DOHH2 (cell line): ENCODE data around the gene ATP5F1E.

Source experiments
- H3F3A ChIP-seq: fragments of 200-600 bp; sonication (generic), shearing (Covaris generic); 2 replicates; pipeline ENCODE4 v1.6.0; 2016; ENCODE audit warnings: antibody characterized with exemption, mild to moderate bottlenecking; ENCODE audit not compliant: control insufficient read depth, insufficient read depth
- H3K27ac ChIP-seq: fragments of 200-600 bp; sonication (generic); 2 replicates; pipeline ENCODE4 v1.5.1; 2014; ENCODE audit warnings: low read depth, mild to moderate bottlenecking, low read length, moderate library complexity
- H3K27me3 ChIP-seq: fragments of 200-600 bp; sonication (generic); 2 replicates; pipeline ENCODE4 v1.6.1; 2014; ENCODE audit warnings: mild to moderate bottlenecking, low read length, mixed read lengths; ENCODE audit not compliant: control insufficient read depth
- H3K36me3 ChIP-seq: fragments of 200-600 bp; sonication (generic); 2 replicates; pipeline ENCODE4 v1.6.1; 2014; ENCODE audit warnings: mild to moderate bottlenecking, low read length, moderate library complexity, mixed read lengths; ENCODE audit not compliant: control insufficient read depth
- H3K4me1 ChIP-seq: fragments of 200-600 bp; sonication (generic); 2 replicates; pipeline ENCODE4 v1.6.1; 2014; ENCODE audit warnings: mild to moderate bottlenecking, low read length, mixed read lengths; ENCODE audit not compliant: control insufficient read depth
- H3K4me2 ChIP-seq: fragments of 200-600 bp; sonication (generic); 2 replicates; pipeline ENCODE4 v1.6.0; 2014; ENCODE audit warnings: mild to moderate bottlenecking, low read length, moderate library complexity
- H3K4me3 ChIP-seq: fragments of 200-600 bp; sonication (generic); 2 replicates; pipeline ENCODE4 v1.5.1; 2014; ENCODE audit warnings: mild to moderate bottlenecking, low read length, mixed read lengths
- H3K79me2 ChIP-seq: fragments of 200-600 bp; sonication (generic); 2 replicates; pipeline ENCODE4 v1.6.1; 2014; ENCODE audit warnings: mild to moderate bottlenecking, low read length, mixed read lengths; ENCODE audit not compliant: control insufficient read depth
- H3K9me2 ChIP-seq: fragments of 200-600 bp; sonication (generic); replicated peaks from 2 replicates; pipeline ENCODE4 v1.6.1; 2014; ENCODE audit warnings: mild to moderate bottlenecking, low read length, mixed read lengths; ENCODE audit not compliant: control insufficient read depth
- H3K9me3 ChIP-seq: fragments of 200-600 bp; sonication (generic); 2 replicates; pipeline ENCODE4 v1.6.1; 2014; ENCODE audit warnings: antibody characterized with exemption, low read length, mixed read lengths; ENCODE audit not compliant: control insufficient read depth, insufficient read depth
- H4K20me1 ChIP-seq: fragments of 200-600 bp; sonication (generic); 2 replicates; pipeline ENCODE4 v1.6.0; 2014; ENCODE audit warnings: low read depth, mild to moderate bottlenecking, antibody characterized with exemption, low read length, moderate library complexity; ENCODE audit not compliant: control insufficient read depth, insufficient read depth
- CTCF ChIP-seq: fragments of 200-600 bp; sonication (generic); IDR thresholded peaks from one replicate; pipeline ENCODE4 v1.5.1; 2014; ENCODE audit warnings: antibody characterized with exemption, mild to moderate bottlenecking, low read depth, low read length; ENCODE audit not compliant: poor library complexity, severe bottlenecking
- EZH2phosphoT487 ChIP-seq: fragments of 200-600 bp; sonication (generic); IDR thresholded peaks from 2 replicates; pipeline ENCODE4 v1.6.1; 2017; ENCODE audit warnings: borderline replicate concordance, mild to moderate bottlenecking, antibody characterized with exemption, low read length, moderate library complexity, mixed read lengths

Gene ATP5F1E

GRCh38 chr20:58992911-58993310, 39.2 kb downstream of the ATP5F1E start:
- Histone ChIP-seq H3K27ac (no peak overlapping the region), H3K9me3 (no peaks in the 10 kb centered on the region), H3K79me2 (peaks cover 11% of the 10 kb centered on the region), H3K4me3 (no peak overlapping the region), H3K36me3 (peaks cover 99% of the 10 kb centered on the region), H3F3A (peaks cover 41% of the 10 kb centered on the region), H3K27me3 (no peaks in the 10 kb centered on the region), H3K9me2 (no peaks in the 10 kb centered on the region), H3K4me2 (no peak overlapping the region), H4K20me1 (no peaks in the 10 kb centered on the region; the same call in 1 of the 2 replicates), H3K4me1 (peaks cover 19% of the 10 kb centered on the region)
- TF ChIP-seq EZH2phosphoT487, result no peak
- no peak for TF ChIP-seq CTCF

- Histone ChIP-seq H3K36me3 (peaks cover 99% of the 10 kb centered on the region), H4K20me1 (no peaks in the 10 kb centered on the region; the same call in 1 of the 2 replicates), H3K4me1 (peaks cover 19% of the 10 kb centered on the region), H3K4me2 (no peak overlapping the region), H3K27ac (no peak overlapping the region), H3K79me2 (peaks cover 19% of the 10 kb centered on the region), H3K9me2 (no peaks in the 10 kb centered on the region), H3F3A (peaks cover 38% of the 10 kb centered on the region), H3K27me3 (no peaks in the 10 kb centered on the region), H3K9me3 (no peaks in the 10 kb centered on the region), H3K4me3 (no peak overlapping the region)
- TF ChIP-seq EZH2phosphoT487 (no peak), CTCF (no peak)
Measured at GRCh38 chr20:58991715-58992114, 40.4 kb downstream of the ATP5F1E start.

GRCh38 chr20:58990651-58991445, 41.3 kb downstream of the ATP5F1E start:
- Histone ChIP-seq H3K79me2 (peaks cover 18% of the 10 kb centered on the region), H3K27ac (no peak overlapping the region), H3F3A (peaks cover 33% of the 10 kb centered on the region), H3K9me2 (no peaks in the 10 kb centered on the region), H3K4me3 (no peak overlapping the region), H3K4me2 (no peak overlapping the region), H4K20me1 (no peaks in the 10 kb centered on the region; the same call in 1 of the 2 replicates), H3K36me3 (peaks cover 99% of the 10 kb centered on the region), H3K4me1 (peaks cover 19% of the 10 kb centered on the region), H3K27me3 (no peaks in the 10 kb centered on the region), H3K9me3 (no peaks in the 10 kb centered on the region)
- TF ChIP-seq EZH2phosphoT487 (no peak), CTCF (no peak)
